BLaER1 treated with 17β-estradiol and CSF1 and Interleukin-3, amounts not matched to agents 10 nM and 100 nM (cell line): ENCODE data around the gene TDO2.
"Not testable (repeated sequence)": the region's sequence is repeated elsewhere in the genome, so short reads cannot be mapped to it uniquely, and the experiment has no call there.

Source experiments
- H3K27ac ChIP-seq, 11 experiments: shearing (Covaris generic); formaldehyde crosslinking; 2 replicates each; pipeline ENCODE4 v1.8.1; 2022
- H3K27me3 ChIP-seq, 11 experiments: shearing (Covaris generic); formaldehyde crosslinking; 2 replicates each; pipeline ENCODE4 v1.8.1; 2022
- H3K36me3 ChIP-seq, 11 experiments: shearing (Covaris generic); formaldehyde crosslinking; 2 replicates each; pipeline ENCODE4 v1.8.1; 2022
- H3K4me1 ChIP-seq, 10 experiments: shearing (Covaris generic); formaldehyde crosslinking; 2 replicates each; pipeline ENCODE4 v1.8.1; 2022
- H3K4me2 ChIP-seq, 11 experiments: shearing (Covaris generic); formaldehyde crosslinking; 2 replicates each; pipeline ENCODE4 v1.8.1; 2022
- H3K4me3 ChIP-seq, 10 experiments: shearing (Covaris generic); formaldehyde crosslinking; 2 replicates each; pipeline ENCODE4 v1.8.1; 2022
- H3K9ac ChIP-seq, 11 experiments: shearing (Covaris generic); formaldehyde crosslinking; 2 replicates each; pipeline ENCODE4 v1.8.1; 2022
- H3K9me3 ChIP-seq, 11 experiments: shearing (Covaris generic); formaldehyde crosslinking; replicated peaks in 1 of 11; 2 replicates each; pipeline ENCODE4 v1.8.1; 2022
- H4K20me1 ChIP-seq, 11 experiments: shearing (Covaris generic); formaldehyde crosslinking; 2 replicates each; pipeline ENCODE4 v1.8.1; 2022
- Cebpa-rat ChIP-seq, 11 experiments: shearing (Covaris generic); IDR thresholded peaks; 2 replicates each; pipeline ENCODE4 v1.8.1; 2022

The TDO2 gene

GRCh38 chr4:155885666-155886065 is 17.8 kb upstream of the TDO2 start:
- Histone ChIP-seq H3K36me3 (no peaks in the 10 kb centered on the region), H3K27ac (no peak overlapping the region), H3K4me3 (no peak overlapping the region), H4K20me1 (no peaks in the 10 kb centered on the region), H3K9ac (no peak overlapping the region), H3K9me3 (peaks cover 0 to 3% (median 0%) of the 10 kb centered on the region in 11 experiments; a peak in 2 of 22 replicates), H3K27me3 (no peaks in the 10 kb centered on the region), H3K4me2 (no peak overlapping the region), H3K4me1 (0 out of 20 replicates have a peak, but pooled peaks cover 0 to 8% (median 0%) of the 10 kb centered on the region in 10 experiments)
- no peak for TF ChIP-seq Cebpa-rat (IDR thresholded peaks at IDR 0.05)

GRCh38 chr4:155887045-155887444 is 16.5 kb upstream of the TDO2 start:
- Histone ChIP-seq H3K9ac (no peak overlapping the region), H3K4me2 (no peak overlapping the region), H3K36me3 (no peaks in the 10 kb centered on the region), H3K4me1 (0 out of 20 replicates have a peak, but pooled peaks cover 0 to 9% (median 0%) of the 10 kb centered on the region in 10 experiments), H4K20me1 (no peaks in the 10 kb centered on the region), H3K9me3 (peaks cover 0 to 17% (median 0%) of the 10 kb centered on the region in 11 experiments; a peak in 3 of 22 replicates), H3K4me3 (no peak overlapping the region), H3K27ac (no peak overlapping the region), H3K27me3 (no peaks in the 10 kb centered on the region)
- TF ChIP-seq Cebpa-rat (IDR thresholded peaks at IDR 0.05) = no peak

- H3K9me3 ChIP-seq = peaks cover 0 to 19% (median 0%) of the 10 kb centered on the region in 11 experiments; a peak in 3 of 22 replicates
- 0 out of 20 replicates have a peak, but pooled peaks cover 0 to 9% (median 0%) of the 10 kb centered on the region in 10 experiments for H3K4me1 ChIP-seq
- H3K27me3 ChIP-seq = no peaks in the 10 kb centered on the region
- H3K4me2 ChIP-seq = no peak overlapping the region
- TF ChIP-seq Cebpa-rat (IDR thresholded peaks at IDR 0.05) = no peak
- no peak overlapping the region for H3K4me3 ChIP-seq
- H3K36me3 ChIP-seq = no peaks in the 10 kb centered on the region
- H3K9ac ChIP-seq = no peak overlapping the region
- H4K20me1 ChIP-seq = no peaks in the 10 kb centered on the region
- H3K27ac ChIP-seq = peak overlapping the region in 1 of 11 experiments; percentile 57; a peak in 2 of 22 replicates
Observed at GRCh38 chr4:155887847-155888570, 15.5 kb upstream of the TDO2 start.

GRCh38 chr4:155889031-155889793 is 14.3 kb upstream of the TDO2 start:
- Histone ChIP-seq H3K9me3 (peaks cover 0 to 19% (median 0%) of the 10 kb centered on the region in 11 experiments; a peak in 3 of 22 replicates), H4K20me1 (no peaks in the 10 kb centered on the region), H3K4me2 (peak overlapping the region in 2 of 11 experiments; percentile 7 to 21; a peak in 2 of 22 replicates), H3K4me1 (0 out of 20 replicates have a peak, but pooled peaks cover 0 to 9% (median 0%) of the 10 kb centered on the region in 10 experiments), H3K9ac (no peak overlapping the region), H3K27me3 (no peaks in the 10 kb centered on the region), H3K36me3 (no peaks in the 10 kb centered on the region), H3K4me3 (no peak overlapping the region), H3K27ac (peak overlapping the region in 3 of 11 experiments; percentile 4 to 57 (median 40); a peak in 4 of 22 replicates)
- TF ChIP-seq Cebpa-rat (IDR thresholded peaks at IDR 0.05) = no peak

GRCh38 chr4:155889946-155890345 is 13.6 kb upstream of the TDO2 start:
- Histone ChIP-seq H3K36me3 (no peaks in the 10 kb centered on the region), H3K4me3 (no peak overlapping the region), H3K27me3 (no peaks in the 10 kb centered on the region), H4K20me1 (no peaks in the 10 kb centered on the region), H3K4me2 (no peak overlapping the region; a peak in 1 of 22 replicates), H3K4me1 (0 out of 20 replicates have a peak, but pooled peaks cover 0 to 9% (median 0%) of the 10 kb centered on the region in 10 experiments), H3K9ac (no peak overlapping the region), H3K27ac (peak overlapping the region in 3 of 11 experiments; percentile 11 to 50 (median 36); a peak in 3 of 22 replicates), H3K9me3 (peaks cover 0 to 19% (median 0%) of the 10 kb centered on the region in 11 experiments; a peak in 3 of 22 replicates)
- TF ChIP-seq Cebpa-rat (IDR thresholded peaks at IDR 0.05) = no peak

GRCh38 chr4:155891058-155891457 is 12.4 kb upstream of the TDO2 start:
- H3K27me3 ChIP-seq = no peaks in the 10 kb centered on the region
- H4K20me1 ChIP-seq = no peaks in the 10 kb centered on the region
- H3K4me2 ChIP-seq = no peak overlapping the region
- 0 out of 20 replicates have a peak, but pooled peaks cover 0 to 9% (median 0%) of the 10 kb centered on the region in 10 experiments for H3K4me1 ChIP-seq
- TF ChIP-seq Cebpa-rat (IDR thresholded peaks at IDR 0.05) = no peak
- no peak overlapping the region for H3K9ac ChIP-seq
- no peak overlapping the region for H3K4me3 ChIP-seq
- H3K9me3 ChIP-seq = peaks cover 0 to 19% (median 0%) of the 10 kb centered on the region in 11 experiments; a peak in 3 of 22 replicates
- no peaks in the 10 kb centered on the region for H3K36me3 ChIP-seq
- H3K27ac ChIP-seq = no peak overlapping the region

GRCh38 chr4:155898371-155898770 is 5.1 kb upstream of the TDO2 start:
- H3K9ac ChIP-seq, H3K27ac ChIP-seq, H4K20me1 ChIP-seq, H3K36me3 ChIP-seq, H3K27me3 ChIP-seq, H3K4me3 ChIP-seq: not testable (repeated sequence)
- Histone ChIP-seq H3K9me3 (peaks cover 7 to 22% (median 11%) of the 10 kb centered on the region in 11 experiments; a peak in 18 of 22 replicates), H3K4me2 (peak overlapping the region in 2 of 11 experiments; percentile 1 to 48; a peak in 3 of 22 replicates), H3K4me1 (peaks cover 0 to 30% (median 0%) of the 10 kb centered on the region in 10 experiments; a peak in 6 of 20 replicates)

GRCh38 chr4:155899891-155900290 is 3.6 kb upstream of the TDO2 start:
- Histone ChIP-seq H3K27me3 (no peaks in the 10 kb centered on the region), H3K9ac (no peak overlapping the region), H3K9me3 (peaks cover 7 to 22% (median 11%) of the 10 kb centered on the region in 11 experiments; a peak in 18 of 22 replicates), H3K4me2 (peak overlapping the region in 3 of 11 experiments; percentile 52 to 71 (median 68); a peak in 4 of 22 replicates), H3K4me1 (peaks cover 0 to 30% (median 0%) of the 10 kb centered on the region in 10 experiments; a peak in 6 of 20 replicates), H3K27ac (peak overlapping the region in 1 of 11 experiments; percentile 34; a peak in 1 of 22 replicates), H3K36me3 (no peaks in the 10 kb centered on the region), H3K4me3 (no peak overlapping the region), H4K20me1 (no peaks in the 10 kb centered on the region)
- TF ChIP-seq Cebpa-rat (IDR thresholded peaks at IDR 0.05) = no peak
